Omental fat pad (tissue), 4 donors: ENCODE measurements around the gene NCBP2L. TPM values are rescaled to one million over a fixed set of nuclear protein-coding genes. Genes with fewer than 3 reads are reported as not detected.

ENCODE experiments used
- ATAC-seq: fragments of 150-250 bp; one replicate; pipeline ENCODE4 v1.9.1; 2016; ENCODE audit warnings: mild to moderate bottlenecking, moderate library complexity; ENCODE audit not compliant: low FRiP score
- DNase-seq: peaks from one replicate; pipeline ENCODE4 v3.0.0-alpha.2; 2019; ENCODE audit warnings: low spot score
- CTCF ChIP-seq, 3 donors: fragments of 450-650 bp; IDR thresholded peaks; one replicate each; pipeline ENCODE4 v1.5.1; 2016 to 2017; ENCODE audit warnings: antibody characterized with exemption in 3 of 3, mild to moderate bottlenecking in 3 of 3, moderate library complexity in 2 of 3
- total RNA-seq, 4 donors: library from RNA; depleted of rRNA; stranded (reverse); fragments of >200 nt; gene quantifications; one replicate each; pipeline ENCODE4 v1.1.0, GENCODE V29; 2016

NCBP2L gene
- total RNA-seq, 4 donors from 2014 or later, result 0.47 TPM; not detected in 3

- ATAC-seq (peak; percentile 10), DNase-seq (no peak)
- TF ChIP-seq CTCF (IDR thresholded peaks at IDR 0.05), result no peak
These were observed 2.4 kb upstream of the NCBP2L start for GRCh38 chrX:107775000-107775733.

- no peak for TF ChIP-seq CTCF (IDR thresholded peaks at IDR 0.05)
- ATAC-seq (peak; percentile 63), DNase-seq (no peak)
These were observed 1.6 kb upstream of the NCBP2L start, which contains the start of gene TSC22D3 for GRCh38 chrX:107775734-107776511. TSC22D3 (minus strand) TSS chrX:107775787; CDS start chrX:107775419, 368 bp downstream.

- TF ChIP-seq CTCF (IDR thresholded peaks at IDR 0.05), result peak in 1 of 3 donors; percentile 70
- peak; percentile 89 for ATAC-seq
- DNase-seq, result peak; percentile 64
These were observed 641 bp upstream of the NCBP2L start for GRCh38 chrX:107776649-107777535.

- no peak for DNase-seq
- no peak for TF ChIP-seq CTCF (IDR thresholded peaks at IDR 0.05)
- no peak for ATAC-seq
These were observed 3.0 kb downstream of the NCBP2L start for GRCh38 chrX:107780525-107780924.

GRCh38 chrX:107787827-107788226 is 10.3 kb downstream of the NCBP2L start:
- no peak for TF ChIP-seq CTCF (IDR thresholded peaks at IDR 0.05)
- no peak for ATAC-seq
- no peak for DNase-seq

GRCh38 chrX:107804427-107804826 is 26.9 kb downstream of the NCBP2L start:
- no peak for DNase-seq
- no peak for TF ChIP-seq CTCF (IDR thresholded peaks at IDR 0.05)
- no peak for ATAC-seq
